GM19099 (cell line): ENCODE results near the gene PIK3C3.

ENCODE experiments used
- POLR2A ChIP-seq: IDR thresholded peaks from 3 replicates; pipeline ENCODE4 v1.6.1; 2011; ENCODE audit warnings: low read depth; ENCODE audit not compliant: insufficient read length; ENCODE audit errors: extremely low read depth

Gene PIK3C3

DNA sequence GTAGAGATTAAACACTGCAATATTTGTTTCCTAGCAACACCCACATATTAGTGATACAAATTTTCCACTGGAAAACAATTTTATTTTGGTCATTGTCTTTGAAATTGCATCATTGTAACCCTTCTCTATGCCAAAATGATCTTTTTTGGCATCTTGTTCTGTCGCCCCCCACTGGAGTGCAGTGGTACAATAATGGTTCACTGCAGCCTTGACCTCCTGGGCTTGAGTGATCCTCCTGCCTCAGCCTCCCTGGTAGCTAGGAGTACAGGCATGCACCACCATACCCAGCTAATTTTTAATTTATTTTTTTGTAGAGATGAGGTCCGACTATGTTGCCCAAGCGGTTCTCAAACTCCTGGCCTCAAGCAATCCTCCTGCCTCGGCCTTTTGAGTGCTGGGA lies 117.4 kb downstream of the PIK3C3 start:
- no peak for TF ChIP-seq POLR2A

DNA sequence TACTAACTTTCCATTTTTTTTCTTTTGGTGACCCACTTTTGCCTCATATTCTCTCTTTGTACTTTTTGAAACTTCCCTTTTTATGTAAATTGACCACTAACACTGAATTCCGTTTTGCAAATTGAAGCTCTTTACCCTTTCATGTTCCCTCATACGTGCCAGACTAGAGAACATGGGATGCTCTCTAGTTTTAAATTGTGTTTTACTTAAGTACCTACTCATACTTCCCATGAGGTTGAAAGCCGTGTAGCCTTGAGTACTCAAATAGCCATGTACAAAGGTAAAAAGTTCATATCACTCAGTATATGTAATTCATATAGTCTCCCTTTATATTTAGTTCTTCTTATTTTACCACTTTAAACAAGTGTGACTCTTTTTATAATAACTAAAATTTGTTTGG lies 119.7 kb downstream of the PIK3C3 start:
- TF ChIP-seq POLR2A = no peak

DNA sequence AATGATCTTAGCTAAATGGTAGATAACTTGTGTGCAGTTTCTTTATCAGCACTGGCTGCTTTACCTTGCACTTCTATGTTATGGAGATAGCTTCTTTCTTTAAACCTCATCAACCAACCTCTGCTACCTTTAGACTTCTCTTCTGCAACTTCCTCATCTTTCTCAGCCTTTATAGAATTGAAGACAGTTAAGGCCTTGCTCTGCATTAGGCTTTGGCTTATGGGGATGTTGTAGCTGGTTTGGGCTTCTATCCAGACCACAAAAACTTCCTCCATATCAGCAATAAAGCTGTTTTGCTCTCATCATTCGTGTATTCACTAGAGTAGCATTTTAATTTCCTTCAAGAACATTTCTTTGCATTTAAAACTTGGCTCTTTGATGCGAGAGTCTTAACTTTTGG lies 123.7 kb downstream of the PIK3C3 start:
- TF ChIP-seq POLR2A = no peak

GRCh38 chr18:42080340-42080739 lies 125.3 kb downstream of the PIK3C3 start:
- TF ChIP-seq POLR2A = no peak

- no peak for TF ChIP-seq POLR2A
Measured at GRCh38 chr18:42082415-42083234, 127.6 kb downstream of the PIK3C3 start.

- TF ChIP-seq POLR2A = no peak
Measured at GRCh38 chr18:42086288-42086687, 131.3 kb downstream of the PIK3C3 start.

GRCh38 chr18:42087235-42087634 lies 132.2 kb downstream of the PIK3C3 start:
- no peak for TF ChIP-seq POLR2A

GRCh38 chr18:42087876-42088275 lies 132.8 kb downstream of the PIK3C3 start:
- no peak for TF ChIP-seq POLR2A

DNA sequence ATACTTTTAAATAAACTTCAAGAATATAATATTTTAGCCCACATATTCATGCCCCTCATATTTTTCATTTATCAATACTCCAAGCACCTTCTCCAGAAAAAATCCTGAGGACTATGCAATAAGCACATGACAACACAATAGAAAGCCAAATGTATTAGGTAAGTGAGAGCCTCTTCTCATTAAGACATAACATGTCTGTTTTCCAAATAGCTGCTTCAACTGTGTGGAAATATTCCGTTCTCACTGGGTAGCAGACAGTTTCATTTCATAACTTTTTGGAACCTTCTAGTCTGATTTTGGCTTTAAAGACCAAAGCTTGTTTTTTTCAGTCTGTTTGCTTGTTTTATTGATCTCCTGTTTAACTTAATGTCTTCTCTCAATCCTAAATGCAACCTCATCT lies 137.8 kb downstream of the PIK3C3 start:
- no peak for TF ChIP-seq POLR2A

GRCh38 chr18:42094875-42095274 lies 139.8 kb downstream of the PIK3C3 start:
- TF ChIP-seq POLR2A = no peak

GRCh38 chr18:42095732-42096377 lies 140.8 kb downstream of the PIK3C3 start:
- TF ChIP-seq POLR2A = no peak

- TF ChIP-seq POLR2A = no peak
Measured at GRCh38 chr18:42100248-42100647, 145.2 kb downstream of the PIK3C3 start.

GRCh38 chr18:42100911-42101310 lies 145.9 kb downstream of the PIK3C3 start:
- TF ChIP-seq POLR2A = no peak

GRCh38 chr18:42105394-42105793 lies 150.4 kb downstream of the PIK3C3 start:
- TF ChIP-seq POLR2A = no peak

- TF ChIP-seq POLR2A = no peak
Measured at GRCh38 chr18:42106784-42107183, 151.8 kb downstream of the PIK3C3 start.

DNA sequence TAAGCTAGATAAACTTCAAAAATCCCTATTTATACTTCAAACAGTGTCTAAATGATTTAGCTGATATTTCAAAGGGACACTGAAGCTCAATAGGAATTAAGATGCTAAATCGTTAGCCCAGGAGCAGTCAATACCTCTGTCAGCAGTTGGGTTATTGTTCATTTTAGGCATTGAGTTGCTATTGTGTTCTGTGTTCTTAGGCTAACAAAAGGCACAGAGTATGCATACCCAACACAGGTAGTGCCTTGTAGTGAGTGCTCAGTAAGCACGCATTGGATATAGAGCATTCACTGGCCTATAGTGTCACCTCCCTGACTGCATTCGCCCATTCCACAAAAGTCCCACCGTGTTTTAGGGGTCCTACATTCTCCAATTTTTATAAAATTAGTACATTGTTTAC lies 152.3 kb downstream of the PIK3C3 start:
- no peak for TF ChIP-seq POLR2A

DNA sequence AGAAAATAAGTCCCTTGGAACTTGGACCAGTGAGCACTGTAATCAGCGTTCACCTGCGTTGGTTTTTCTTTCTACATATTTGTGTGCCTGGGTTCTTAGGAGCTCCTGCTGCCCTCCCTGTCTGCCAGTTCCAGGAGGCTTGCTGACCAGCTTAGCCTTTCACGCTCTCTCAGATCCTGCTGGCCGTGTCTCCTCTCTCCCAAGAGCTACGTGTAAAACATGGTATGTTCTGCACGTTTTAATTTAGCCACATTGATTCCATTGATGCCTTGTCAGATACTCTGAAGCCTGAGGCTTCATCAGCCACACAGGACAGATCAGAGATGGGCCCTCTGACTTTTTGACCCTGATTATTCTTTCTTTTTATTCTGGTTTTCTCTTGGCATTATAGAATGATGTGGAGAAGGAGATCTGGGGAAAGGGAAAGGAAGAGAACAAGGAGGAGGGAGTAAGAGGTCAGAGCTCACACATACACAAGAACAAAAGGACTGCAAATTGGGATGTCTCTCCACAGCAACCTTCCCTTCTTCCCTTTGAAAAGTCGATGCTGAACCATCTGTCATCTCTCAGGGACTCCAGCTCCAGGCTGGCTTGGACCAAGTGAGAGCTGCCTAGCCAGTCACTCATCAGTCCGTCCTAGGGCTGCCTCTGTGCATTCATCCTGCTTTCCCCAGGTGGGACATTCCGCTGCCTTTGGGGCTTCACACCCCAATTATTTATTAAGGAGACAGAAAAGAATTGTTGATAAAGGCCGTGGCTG lies 152.8 kb downstream of the PIK3C3 start:
- no peak for TF ChIP-seq POLR2A
